NT2/D1 (cell line): Measurements from ENCODE around the gene UGGT1.

Source experiments
- DNase-seq: peaks from one replicate; pipeline ENCODE4 v3.0.0-alpha.2; 2011; ENCODE audit warnings: low read depth, low spot score
- H3K27me3 ChIP-seq: 2 replicates; pipeline ENCODE4 v1.6.0; 2011; ENCODE audit warnings: mild to moderate bottlenecking; ENCODE audit not compliant: insufficient read length, insufficient read depth
- H3K36me3 ChIP-seq: 2 replicates; pipeline ENCODE4 v1.6.1; 2011; ENCODE audit warnings: mild to moderate bottlenecking, low read length, mixed read lengths; ENCODE audit not compliant: insufficient read depth, insufficient read length
- H3K4me1 ChIP-seq: 2 replicates; pipeline ENCODE4 v1.5.1; 2011; ENCODE audit not compliant: insufficient read depth, insufficient read length
- H3K4me3 ChIP-seq: 2 replicates; pipeline ENCODE4 v1.5.1; 2011; ENCODE audit warnings: low read depth; ENCODE audit not compliant: insufficient read length
- H3K9ac ChIP-seq: 2 replicates; pipeline ENCODE4 v1.6.0; 2011; ENCODE audit warnings: low read depth; ENCODE audit not compliant: insufficient read length
- H3K9me3 ChIP-seq: 2 replicates; pipeline ENCODE4 v1.5.1; 2011; ENCODE audit warnings: mild to moderate bottlenecking, low read length; ENCODE audit not compliant: insufficient read depth
- SUZ12 ChIP-seq: IDR thresholded peaks from 2 replicates; pipeline ENCODE4 v1.6.1; 2011; ENCODE audit not compliant: insufficient read length, insufficient read depth; ENCODE audit errors: extremely low read depth
- YY1 ChIP-seq: IDR thresholded peaks from 2 replicates; pipeline ENCODE4 v1.6.1; 2011; ENCODE audit not compliant: insufficient read length, insufficient read depth
- ZNF274 ChIP-seq: IDR thresholded peaks from 2 replicates; pipeline ENCODE4 v1.6.1; 2011; ENCODE audit warnings: mild to moderate bottlenecking, low read depth, low read length

UGGT1 gene

GRCh38 chr2:128090575-128090944 lies 440 bp upstream of the UGGT1 start:
- TF ChIP-seq SUZ12 (no peak), YY1 (no peak), ZNF274 (no peak)
- H3K4me1 ChIP-seq, result no peaks in the 10 kb centered on the region
- H3K9ac ChIP-seq, result peak overlapping the region; percentile 87
- peaks cover 12% of the 10 kb centered on the region for H3K36me3 ChIP-seq
- no peaks in the 10 kb centered on the region for H3K27me3 ChIP-seq
- no peak for DNase-seq
- H3K4me3 ChIP-seq, result peak overlapping the region; percentile 100
- no peaks in the 10 kb centered on the region for H3K9me3 ChIP-seq

- Histone ChIP-seq H3K4me3 (peak overlapping the region; percentile 100), H3K4me1 (no peaks in the 10 kb centered on the region), H3K36me3 (peaks cover 15% of the 10 kb centered on the region), H3K9me3 (no peaks in the 10 kb centered on the region), H3K27me3 (no peaks in the 10 kb centered on the region), H3K9ac (peak overlapping the region; percentile 98)
- no peak for TF ChIP-seq YY1
- no peak for TF ChIP-seq SUZ12
- TF ChIP-seq ZNF274, result no peak
- DNase-seq, result no peak
Observed at GRCh38 chr2:128091726-128092080, 703 bp downstream of the UGGT1 start.

GRCh38 chr2:128092656-128093055 lies 1.7 kb downstream of the UGGT1 start:
- Histone ChIP-seq H3K4me3 (no peak overlapping the region), H3K9ac (no peak overlapping the region), H3K9me3 (no peaks in the 10 kb centered on the region), H3K27me3 (no peaks in the 10 kb centered on the region), H3K4me1 (no peaks in the 10 kb centered on the region), H3K36me3 (peaks cover 20% of the 10 kb centered on the region)
- no peak for TF ChIP-seq SUZ12
- no peak for TF ChIP-seq YY1
- TF ChIP-seq ZNF274, result no peak
- DNase-seq, result no peak

DNA sequence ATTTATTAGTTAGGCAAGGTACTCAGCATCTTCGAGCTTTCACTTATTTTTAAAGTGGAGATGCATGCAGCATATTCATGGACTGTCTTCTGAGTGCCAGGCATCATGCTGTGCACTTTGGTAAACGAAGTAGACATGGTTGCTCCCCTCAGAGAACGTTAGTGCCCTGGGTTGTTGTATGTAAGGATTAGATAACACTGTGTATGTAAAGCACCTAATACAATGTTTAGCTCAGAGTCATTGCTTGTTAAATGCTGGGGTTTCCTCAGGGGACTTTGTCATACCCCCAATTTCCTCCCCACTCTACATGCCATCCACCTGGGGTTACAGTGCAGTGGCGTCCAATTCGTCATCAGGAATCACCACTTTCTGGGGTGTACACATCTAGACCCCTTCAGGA lies 2.8 kb downstream of the UGGT1 start:
- H3K9ac ChIP-seq, result no peak overlapping the region
- H3K27me3 ChIP-seq, result no peaks in the 10 kb centered on the region
- peaks cover 31% of the 10 kb centered on the region for H3K36me3 ChIP-seq
- no peak for TF ChIP-seq SUZ12
- no peaks in the 10 kb centered on the region for H3K9me3 ChIP-seq
- DNase-seq, result no peak
- no peak overlapping the region for H3K4me3 ChIP-seq
- no peaks in the 10 kb centered on the region for H3K4me1 ChIP-seq

DNA sequence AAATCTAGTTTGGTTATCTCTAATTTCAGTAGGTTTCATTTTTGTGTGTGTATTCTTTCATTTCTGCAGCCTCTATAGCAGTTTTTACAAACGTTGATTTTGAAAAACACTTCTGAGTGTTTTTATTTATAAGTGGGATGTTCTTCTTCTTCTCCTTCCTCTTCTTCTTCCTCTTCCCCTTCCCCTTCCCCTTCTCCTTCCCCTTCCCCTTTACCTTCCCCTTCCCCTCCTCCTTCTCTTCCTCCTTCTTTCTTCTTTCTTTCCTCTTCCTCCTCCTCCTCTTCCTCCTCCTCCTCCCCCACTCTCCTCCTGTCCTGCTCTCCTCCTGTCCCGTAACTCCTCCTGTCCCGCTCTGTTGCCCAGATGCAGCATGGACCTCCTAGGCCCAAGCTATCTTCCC lies 4.2 kb downstream of the UGGT1 start:
- no peak overlapping the region for H3K4me3 ChIP-seq
- H3K9ac ChIP-seq, result no peak overlapping the region
- no peaks in the 10 kb centered on the region for H3K9me3 ChIP-seq
- no peak for TF ChIP-seq SUZ12
- TF ChIP-seq ZNF274, result no peak
- no peak for TF ChIP-seq YY1
- DNase-seq, result no peak
- H3K36me3 ChIP-seq, result peaks cover 44% of the 10 kb centered on the region
- H3K4me1 ChIP-seq, result no peaks in the 10 kb centered on the region
- H3K27me3 ChIP-seq, result no peaks in the 10 kb centered on the region

GRCh38 chr2:128103407-128103806 lies 12.4 kb downstream of the UGGT1 start:
- TF ChIP-seq SUZ12 (no peak), YY1 (no peak), ZNF274 (no peak)
- Histone ChIP-seq H3K4me1 (no peaks in the 10 kb centered on the region), H3K9me3 (no peaks in the 10 kb centered on the region), H3K27me3 (no peaks in the 10 kb centered on the region), H3K36me3 (peaks cover 60% of the 10 kb centered on the region), H3K4me3 (no peak overlapping the region), H3K9ac (no peak overlapping the region)
- DNase-seq, result no peak

DNA sequence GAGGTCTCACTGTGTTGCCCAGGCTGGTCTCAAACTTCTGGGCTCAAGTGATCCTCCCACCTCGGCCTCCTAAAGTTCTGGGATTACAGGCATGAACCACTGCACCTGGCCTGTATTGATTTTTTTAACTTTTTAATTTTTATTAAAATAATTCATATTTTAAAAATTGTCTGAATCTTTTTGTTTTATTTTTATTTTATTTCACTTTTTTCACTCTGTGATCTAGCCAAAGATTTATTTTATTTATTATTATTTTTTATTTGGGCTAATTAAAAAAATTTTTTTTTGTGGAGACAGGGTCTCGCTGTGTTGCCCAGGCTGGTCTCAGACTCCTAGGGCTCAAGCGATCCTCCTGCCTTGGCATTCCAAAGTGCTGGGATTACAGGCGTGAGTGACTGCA lies 14.1 kb downstream of the UGGT1 start:
- DNase-seq, result no peak
- Histone ChIP-seq H3K9me3 (no peaks in the 10 kb centered on the region), H3K9ac (no peak overlapping the region), H3K4me1 (no peaks in the 10 kb centered on the region), H3K36me3 (peaks cover 61% of the 10 kb centered on the region), H3K27me3 (no peaks in the 10 kb centered on the region), H3K4me3 (no peak overlapping the region)
- TF ChIP-seq ZNF274 (no peak), SUZ12 (no peak), YY1 (no peak)

DNA sequence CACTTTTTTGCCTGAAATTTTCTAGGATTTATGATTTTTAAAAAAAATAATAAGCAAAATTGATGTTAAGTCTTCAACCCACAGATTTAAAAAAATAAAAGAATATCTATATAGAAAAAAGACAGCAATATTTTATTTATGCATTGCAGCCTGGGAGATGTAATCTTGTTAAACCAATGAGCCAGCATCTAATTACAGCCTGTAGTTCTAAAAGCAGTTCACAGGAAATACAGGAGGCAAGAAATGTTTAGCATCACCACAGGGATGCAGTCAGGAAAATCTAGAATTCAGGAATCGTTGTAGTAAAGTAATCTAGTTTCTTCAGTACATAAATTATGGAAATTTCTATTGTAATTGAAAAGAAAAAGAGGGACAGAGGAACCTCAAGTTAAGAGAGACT lies 17.2 kb downstream of the UGGT1 start:
- TF ChIP-seq ZNF274, result no peak
- no peak for TF ChIP-seq YY1
- no peak for TF ChIP-seq SUZ12
- Histone ChIP-seq H3K4me1 (no peaks in the 10 kb centered on the region), H3K27me3 (no peaks in the 10 kb centered on the region), H3K36me3 (peaks cover 62% of the 10 kb centered on the region), H3K9ac (no peak overlapping the region), H3K9me3 (no peaks in the 10 kb centered on the region), H3K4me3 (no peak overlapping the region)
- no peak for DNase-seq
